HG02884 (cell line): ENCODE measurements around the gene CDCA5.

Experiments
- ATAC-seq: cut with Tn5 transposase; IDR thresholded peaks from one replicate; pipeline ENCODE4 v1.9.1; 2021; ENCODE audit warnings: mild to moderate bottlenecking, moderate library complexity; ENCODE audit not compliant: unreplicated experiment

The CDCA5 gene

DNA sequence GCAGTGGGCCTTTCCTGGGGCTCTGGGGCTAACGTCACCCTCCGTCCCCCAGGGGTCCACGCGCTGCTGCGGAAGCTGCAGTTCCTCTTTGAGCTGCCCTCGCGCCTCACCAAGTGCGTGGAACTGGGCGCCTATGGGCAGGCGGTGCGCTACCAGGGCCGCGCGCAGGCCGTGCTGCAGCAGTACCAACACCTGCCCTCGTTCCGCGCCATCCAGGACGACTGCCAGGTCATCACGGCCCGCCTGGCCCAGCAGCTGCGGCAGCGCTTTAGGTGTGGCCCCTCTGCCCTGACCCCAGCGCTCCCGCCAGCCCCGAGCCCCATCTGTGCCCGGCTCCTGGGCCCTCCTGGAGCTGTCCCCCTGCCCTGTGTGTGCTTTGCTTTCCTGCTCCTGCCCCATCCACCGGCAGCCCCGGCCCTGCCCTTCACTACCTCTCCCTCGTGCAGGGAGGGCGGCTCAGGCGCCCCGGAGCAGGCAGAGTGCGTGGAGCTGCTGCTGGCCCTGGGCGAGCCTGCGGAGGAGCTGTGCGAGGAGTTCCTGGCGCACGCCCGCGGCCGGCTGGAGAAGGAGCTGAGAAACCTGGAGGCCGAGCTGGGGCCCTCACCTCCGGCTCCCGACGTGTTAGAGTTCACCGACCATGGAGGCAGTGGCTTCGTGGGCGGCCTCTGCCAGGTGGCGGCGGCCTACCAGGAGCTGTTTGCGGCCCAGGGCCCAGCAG lies 24.1 kb upstream of the CDCA5 start:
- no peak for ATAC-seq

DNA sequence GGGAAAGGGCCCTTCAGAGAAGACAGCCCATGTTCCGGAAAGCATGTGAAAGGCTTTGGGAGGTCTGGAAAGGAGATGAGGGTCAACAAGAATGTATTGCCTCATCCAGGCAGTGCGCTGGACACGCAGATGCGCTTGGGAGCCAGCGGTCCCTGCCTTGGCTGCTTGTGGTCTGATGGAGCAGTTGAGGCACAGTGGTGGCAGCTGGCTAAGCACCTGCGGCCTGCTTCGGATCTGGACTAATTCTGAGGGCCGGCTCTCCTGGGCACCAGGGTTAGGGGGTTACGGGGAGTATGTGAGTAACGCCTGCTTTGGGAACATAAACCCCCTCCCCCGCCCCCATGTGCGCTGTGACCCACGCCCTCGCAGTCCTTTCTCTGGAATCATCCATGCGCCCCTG lies 23.2 kb upstream of the CDCA5 start:
- no peak for ATAC-seq

DNA sequence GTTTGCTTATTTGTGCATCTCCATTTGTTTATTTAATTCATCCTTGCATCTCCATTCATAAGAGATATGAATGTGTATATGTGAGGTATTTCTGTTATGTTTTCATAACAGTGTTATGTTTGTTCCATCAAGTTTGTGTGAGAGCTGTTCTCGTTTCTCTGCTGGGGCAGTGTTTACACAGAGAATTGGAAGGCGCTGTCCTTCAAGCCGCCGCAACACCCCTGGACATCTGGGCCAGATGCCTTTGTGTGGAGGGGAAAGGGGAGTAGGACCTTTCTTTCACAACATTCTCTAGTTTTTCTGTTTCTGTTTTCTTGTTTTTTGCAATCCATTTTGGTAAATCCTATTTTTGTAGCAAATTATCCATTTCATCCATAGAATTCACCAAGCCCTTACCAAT lies 20.8 kb upstream of the CDCA5 start:
- no peak for ATAC-seq

DNA sequence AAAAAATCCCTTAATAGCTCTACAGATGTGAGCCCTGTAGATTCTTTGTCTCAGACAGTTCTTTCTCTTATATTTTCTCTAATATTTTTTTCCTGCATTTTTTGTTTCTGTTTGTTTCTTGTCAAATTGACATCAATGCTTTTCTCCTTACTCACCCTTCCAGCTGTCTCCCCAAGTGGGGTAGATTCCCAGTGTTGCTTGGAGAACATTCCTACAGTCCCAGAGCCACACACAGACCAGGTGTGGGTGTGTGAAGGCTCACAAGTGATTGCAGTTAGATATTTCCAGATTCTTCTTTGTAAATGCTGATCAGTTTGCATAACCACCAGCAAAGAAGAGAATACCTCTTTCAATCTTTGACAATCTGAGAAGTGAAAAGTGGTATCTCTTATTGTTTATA lies 19.6 kb upstream of the CDCA5 start:
- no peak for ATAC-seq

DNA sequence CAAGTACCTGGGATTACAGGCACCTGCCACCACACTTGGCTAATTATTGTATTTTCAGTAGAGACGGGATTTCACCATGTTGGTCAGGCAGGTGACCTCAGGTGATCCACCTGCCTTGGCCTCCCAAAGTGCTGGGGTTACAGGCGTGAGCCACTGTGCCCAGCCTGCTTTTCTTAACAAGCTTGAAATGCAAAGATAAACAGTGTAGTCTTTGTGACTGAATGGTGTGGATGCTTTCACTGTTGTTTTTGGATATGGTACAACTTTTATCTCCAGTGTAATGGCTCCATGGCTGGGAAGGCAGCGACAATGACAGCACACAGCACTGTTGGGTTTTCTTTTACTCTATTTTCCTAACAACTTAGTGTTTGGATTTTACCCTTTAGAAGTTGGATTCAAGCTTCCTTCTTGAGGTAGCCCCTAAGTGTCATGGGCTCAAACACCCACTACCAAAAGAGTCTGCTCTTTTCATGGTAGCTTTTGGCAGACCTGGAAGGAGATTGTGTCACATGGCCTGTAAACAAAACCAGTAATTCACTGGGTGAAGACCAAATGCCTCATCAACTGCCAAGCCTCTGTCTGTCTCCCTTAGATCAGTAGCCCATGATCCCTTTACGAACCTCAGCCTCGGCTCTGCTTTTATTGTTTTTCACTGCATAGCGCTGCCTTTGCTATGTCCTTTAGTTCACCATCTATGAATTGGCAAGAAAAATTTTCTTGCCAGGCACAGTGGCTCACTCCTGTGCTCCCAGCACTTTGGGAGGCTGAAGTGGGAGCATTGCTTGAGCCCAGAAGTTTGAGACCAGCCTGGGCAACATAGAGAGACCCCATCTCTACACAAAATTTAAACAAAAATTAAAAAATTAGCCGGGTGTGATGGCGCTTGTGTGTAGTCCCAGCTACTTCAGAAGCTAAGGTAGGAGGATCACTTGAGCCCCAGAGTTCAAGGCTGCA lies 18.6 kb upstream of the CDCA5 start:
- no peak for ATAC-seq

DNA sequence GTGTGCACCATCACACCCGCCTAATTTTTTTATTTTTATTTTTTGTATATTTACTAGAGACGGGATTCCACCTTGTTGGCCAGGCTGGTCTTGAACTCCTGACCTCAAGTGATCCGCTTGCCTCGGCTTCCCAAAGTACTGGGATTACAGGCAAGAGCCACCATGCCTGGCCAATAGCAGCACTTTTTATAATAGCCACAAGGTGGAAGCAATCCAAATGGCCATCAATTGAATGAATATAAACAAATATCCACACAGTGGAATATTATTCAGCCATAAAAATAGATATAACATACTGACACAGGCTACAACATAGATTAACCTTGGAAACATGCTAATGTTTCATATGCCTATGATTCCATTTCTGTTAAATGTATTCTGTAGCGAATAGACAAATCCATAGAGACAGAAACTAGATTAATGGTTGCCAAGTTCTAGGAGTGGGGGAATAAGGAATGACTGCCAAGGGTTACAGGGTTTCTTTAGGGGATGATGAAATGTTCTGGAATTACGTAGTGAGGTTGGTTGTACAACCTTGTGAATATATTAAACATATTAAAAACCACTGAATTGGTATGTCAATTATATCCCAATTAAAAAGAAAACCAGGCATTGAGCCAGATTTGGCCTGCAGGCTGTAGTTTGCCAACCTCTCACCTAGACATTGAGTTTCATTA lies 17.0 kb upstream of the CDCA5 start:
- no peak for ATAC-seq

DNA sequence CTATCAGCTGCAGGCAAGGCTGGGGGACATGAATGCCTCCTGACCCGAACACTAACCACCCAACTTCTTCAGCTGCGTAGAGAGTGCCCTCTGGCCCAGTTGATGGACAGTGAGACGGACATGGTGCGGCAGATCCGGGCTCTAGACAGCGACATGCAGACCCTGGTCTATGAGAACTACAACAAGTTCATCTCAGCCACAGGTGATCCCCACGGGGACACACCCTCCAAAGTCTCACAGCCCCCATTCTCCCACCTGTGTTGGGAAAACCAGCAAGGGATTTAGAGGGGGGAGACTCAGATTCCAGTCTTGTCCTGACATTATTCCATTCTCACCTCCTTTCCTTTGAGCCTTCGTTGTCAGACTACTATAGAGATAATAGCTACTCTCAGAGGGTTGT lies 13.1 kb upstream of the CDCA5 start:
- no peak for ATAC-seq

DNA sequence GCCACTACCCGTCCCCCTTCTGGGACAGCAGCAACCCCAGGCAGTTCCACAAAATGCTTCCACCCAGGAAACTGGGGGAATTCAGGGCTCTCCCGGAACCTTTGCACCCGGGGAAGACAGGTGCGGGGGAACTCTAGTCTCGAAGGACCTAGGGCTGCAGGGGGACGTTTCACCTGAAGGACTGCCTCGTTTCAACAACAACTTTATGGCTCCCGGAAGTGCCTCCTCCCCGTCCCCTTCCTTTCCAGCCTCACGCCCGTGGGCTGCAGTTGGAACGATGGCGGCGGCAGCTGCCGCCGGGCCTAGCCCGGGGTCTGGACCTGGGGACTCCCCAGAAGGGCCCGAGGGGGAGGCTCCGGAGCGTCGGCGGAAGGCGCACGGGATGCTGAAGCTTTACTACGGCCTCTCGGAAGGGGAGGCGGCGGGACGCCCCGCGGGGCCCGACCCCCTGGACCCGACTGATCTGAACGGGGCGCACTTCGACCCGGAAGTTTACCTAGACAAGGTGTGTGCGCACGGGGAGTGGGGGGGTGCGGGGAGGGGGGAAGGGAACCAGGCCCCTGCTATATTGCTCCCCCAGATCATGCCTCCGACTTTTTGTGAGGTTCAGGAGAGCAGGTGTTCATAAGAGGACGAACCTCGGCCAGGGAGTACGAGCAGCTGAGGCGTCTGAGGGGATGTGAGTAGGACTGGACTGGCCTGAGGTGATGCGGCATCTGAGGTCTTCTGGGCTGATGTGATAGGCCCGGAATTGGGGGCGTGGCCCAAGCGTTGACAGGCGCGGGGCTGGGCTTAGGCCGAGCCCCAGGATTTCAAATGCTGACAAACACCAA lies 12.3 kb upstream of the CDCA5 start, which contains the start of gene VPS51:
Gene VPS51 (plus strand): TSS at position 241 of the 833 bp plus-strand sequence. CDS start 37 bp downstream, at position 278.
- ATAC-seq = peak; percentile 75

DNA sequence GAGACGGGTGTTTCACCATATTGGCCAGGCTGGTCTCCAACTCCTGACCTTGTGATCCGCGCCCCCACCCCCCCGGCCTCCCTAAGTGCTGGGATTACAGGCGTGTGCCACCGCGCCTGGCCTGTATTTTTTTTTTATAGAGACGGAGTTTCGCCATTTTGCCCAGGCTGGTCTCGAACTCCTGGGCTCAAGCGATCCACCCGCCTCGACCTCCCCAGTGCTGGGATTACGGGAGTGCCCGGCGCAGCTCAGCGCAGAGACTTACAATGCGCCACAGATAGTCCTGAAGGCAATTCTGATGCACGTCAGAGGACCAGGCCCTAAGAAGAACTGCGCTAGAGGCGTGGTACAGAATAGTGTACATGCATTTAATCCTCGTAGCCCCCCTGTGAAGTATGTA lies 11.6 kb upstream of the CDCA5 start:
- ATAC-seq = no peak

DNA sequence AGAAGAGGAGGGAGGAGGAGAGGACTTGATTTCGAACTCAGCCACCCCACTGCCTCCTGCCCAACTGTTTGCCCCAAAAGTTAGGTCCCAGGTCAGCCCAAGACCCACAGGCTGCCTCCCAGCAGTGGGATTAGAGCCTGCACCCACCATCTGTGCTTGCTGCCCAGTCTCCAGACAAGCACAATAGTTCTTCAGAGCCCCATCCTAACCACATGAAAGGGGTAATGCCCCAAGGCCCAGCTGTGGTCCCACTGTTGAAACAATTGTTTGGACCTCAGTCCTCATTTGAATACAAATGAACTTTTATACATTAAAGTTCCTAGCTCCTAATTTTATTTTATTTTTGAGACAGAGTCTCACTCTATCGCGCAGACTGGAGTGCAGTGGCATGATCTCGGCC lies 6.8 kb upstream of the CDCA5 start:
- ATAC-seq = no peak

DNA sequence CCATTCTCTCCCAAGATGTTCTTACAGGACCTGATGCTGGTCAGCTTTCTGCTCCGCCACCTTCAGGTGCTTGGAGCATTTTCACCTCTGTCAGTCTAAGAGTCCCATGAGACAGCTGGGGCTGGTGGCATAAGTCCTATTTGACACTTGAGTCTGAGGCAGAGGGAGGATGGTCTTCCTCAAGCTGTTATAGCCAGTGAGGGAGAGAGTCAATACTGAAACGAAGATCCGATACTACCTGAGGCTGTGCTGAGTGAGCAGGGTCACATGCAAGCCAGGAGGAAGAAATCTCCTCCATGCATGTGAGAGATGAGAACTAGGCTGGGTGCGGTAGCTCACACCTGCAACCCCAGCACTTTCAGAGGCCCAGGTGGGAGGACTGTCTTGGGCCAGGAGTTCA lies 5.8 kb upstream of the CDCA5 start:
- no peak for ATAC-seq

DNA sequence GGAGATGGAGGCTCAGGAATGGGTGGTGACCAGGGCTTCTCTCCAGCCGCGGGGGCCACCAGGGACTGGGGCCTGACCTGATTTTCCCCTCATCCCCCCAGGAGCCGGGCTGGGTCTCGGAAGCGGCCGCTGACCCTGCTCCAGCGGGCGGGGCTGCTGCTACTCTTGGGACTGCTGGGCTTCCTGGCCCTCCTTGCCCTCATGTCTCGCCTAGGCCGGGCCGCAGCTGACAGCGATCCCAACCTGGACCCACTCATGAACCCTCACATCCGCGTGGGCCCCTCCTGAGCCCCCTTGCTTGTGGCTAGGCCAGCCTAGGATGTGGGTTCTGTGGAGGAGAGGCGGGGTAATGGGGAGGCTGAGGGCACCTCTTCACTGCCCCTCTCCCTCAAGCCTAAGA lies 4.0 kb upstream of the CDCA5 start:
- ATAC-seq = no peak

DNA sequence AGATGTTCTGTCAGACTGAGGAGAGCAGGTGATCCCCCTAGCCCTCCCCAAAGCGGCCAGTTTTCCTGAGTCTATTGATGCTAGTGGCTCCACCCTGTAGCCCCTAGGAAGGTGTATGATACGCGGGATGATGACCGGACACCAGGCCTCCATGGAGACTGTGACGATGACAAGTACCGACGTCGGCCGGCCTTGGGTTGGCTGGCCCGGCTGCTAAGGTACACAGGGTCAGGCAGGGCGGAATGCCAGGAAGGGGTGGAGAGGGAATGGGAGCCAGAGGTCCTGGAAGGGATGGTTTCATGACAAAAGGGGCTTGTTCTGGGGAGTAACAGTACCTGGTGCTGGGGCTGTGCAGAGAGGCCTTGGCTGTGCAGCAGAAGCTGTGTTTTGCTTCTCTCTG lies 3.4 kb upstream of the CDCA5 start:
- no peak for ATAC-seq

DNA sequence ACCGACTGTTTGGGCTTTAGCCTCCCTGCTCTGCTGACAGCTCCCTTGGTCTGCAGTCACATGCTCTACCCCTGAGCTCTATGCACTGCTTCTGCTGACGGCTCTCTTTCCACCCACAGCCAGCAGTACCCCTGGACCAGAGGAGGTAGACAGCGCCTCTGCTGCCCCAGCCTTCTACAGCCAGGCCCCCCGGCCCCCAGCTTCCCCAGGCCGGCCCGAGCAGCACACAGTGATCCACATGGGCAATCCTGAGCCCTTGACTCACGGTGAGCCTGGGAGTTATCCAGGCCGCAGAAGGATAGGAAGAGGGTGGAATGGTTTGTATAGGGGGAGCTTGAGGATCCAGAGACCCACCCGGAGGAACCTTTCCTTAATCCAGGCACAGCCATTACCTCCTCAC lies 3.0 kb upstream of the CDCA5 start:
- no peak for ATAC-seq

DNA sequence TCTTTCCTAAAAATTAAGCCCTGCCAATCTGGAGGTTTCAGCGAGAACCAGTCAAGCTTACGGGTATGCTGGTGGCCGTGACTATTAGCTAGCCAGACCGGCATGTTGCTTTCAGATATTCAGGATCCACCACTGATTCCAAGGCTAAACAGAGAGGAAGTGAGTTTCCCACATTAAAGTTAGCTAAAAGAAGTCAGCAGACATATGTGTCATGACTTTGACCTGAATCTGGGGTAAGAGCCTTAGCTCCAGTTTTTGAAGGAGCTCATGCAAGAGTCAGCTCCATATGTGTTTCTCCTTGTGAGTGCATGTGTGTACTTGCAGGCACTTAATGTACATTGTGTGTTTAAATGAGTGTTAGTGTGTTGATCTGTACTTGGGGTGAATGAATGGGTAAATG lies 1.6 kb upstream of the CDCA5 start:
- no peak for ATAC-seq

DNA sequence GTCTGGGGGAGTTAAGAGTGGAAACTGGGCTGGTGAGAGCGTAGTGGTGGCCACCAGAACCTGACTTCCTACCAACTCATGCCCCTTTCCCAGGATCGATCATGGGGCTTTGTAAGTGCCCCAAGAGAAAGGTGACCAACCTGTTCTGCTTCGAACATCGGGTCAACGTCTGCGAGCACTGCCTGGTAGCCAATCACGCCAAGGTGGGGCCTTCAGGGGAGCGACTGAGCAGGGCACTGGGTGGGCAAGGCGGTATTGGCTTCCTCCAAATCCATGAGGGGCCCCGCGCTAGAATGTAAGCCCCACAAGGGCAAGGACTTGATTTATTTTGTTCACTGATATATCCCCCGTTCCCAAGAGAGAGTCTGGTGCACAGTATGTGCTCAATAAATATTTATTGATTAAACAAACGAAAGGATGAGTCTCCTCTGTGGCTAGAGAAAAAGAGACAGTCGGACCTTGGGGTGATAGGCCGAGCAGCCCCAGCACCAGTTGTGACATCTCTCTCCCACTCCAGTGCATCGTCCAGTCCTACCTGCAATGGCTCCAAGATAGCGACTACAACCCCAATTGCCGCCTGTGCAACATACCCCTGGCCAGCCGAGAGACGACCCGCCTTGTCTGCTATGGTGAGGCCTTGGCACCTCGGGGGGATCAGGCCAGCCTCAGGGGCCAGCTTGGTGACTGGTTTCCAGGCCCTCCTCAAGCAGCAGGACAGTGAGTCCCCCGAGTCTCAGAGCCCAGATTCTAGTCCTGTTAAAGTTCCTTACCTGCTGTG lies 947 bp upstream of the CDCA5 start:
- ATAC-seq = no peak

DNA sequence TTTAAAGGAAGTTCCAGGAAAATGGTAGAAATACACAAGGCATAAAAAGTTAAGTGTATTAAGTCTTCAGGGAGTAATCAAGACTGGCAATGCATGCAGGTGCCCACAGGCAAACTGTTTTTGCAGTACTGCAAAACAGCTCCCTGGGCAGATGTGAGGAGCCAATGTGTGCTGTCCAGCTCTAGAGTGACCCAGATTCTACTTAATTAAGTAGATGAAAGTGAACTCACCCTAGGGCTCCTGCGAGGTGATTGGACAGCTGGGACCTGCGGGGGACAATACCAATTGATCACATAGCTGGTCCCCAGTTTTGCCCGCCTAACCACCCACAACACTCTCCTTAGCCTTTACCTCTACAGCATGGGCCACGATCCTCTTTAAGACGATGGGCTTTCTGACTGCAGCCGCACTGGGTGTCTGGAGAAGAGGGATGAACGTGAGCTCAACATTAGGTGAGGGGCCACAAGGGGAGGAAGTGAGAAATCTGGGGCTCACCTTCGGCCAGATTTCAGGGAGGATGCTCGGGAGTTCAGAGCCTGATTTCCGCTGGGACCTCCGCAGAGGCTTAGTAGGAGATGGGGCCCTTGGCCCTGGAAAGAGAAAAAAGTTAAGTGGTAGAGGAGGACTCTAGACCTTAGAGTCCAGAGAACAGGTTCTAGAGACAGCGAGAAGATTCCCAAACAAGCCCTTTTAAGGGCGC lies 556 bp downstream of the CDCA5 start:
- no peak for ATAC-seq

DNA sequence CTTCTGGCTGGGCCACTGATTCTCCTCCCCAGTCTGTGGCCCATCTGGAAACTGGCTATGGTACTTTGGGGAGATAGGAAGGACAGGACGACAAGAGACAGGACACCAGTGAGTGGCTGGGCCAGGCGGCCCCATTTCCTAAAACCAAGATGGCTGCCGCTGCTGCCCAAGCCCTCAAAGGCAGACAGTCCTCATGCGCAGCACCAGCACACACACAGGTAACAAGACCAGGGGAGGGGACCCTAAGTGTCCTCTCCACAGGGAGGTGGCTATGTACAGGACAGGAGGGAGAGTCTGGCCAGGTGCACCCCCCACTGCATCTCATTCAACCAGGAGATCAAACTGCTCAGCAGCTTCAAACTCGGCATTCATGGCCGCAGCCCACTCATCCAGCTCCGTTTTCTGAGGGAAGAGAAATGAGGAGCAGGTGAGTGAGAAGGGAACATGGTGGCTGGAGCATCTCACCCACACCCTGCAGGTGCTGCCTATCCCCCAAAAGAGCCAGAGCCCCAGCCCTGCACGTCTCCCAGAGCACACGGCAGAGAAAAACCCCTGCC lies 5.0 kb downstream of the CDCA5 start:
- no peak for ATAC-seq

DNA sequence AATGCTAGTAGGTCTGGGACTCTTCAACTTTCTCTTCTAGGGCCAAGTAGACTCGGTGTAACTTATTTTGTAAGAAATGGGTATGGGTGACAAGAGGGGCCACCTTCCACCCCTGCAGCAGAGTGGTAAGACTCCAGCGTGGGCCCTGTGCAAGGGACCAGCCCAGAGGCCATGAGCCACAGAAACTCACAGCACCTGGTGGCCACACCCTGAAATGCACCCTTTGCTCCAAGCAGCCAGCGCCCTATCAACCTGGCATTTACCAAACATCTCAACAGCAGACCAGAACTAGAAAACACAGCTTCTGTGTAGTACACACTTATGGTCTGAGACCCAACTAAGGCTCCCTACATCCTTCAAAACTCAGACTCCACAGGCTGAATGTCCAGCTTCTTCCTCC lies 5.7 kb downstream of the CDCA5 start:
- ATAC-seq = no peak
